Ureter (tissue), 1 donor: ENCODE measurements around the gene RSBN1L. TPM values are rescaled to one million over a fixed set of nuclear protein-coding genes. Genes with fewer than 3 reads are reported as not detected.

Experiments used
- DNase-seq: peaks from one replicate; pipeline ENCODE4 v3.0.0-alpha.2; 2020; ENCODE audit warnings: low spot score
- total RNA-seq: library from RNA; stranded (reverse); gene quantifications from one replicate; pipeline ENCODE4 v1.2.4, GENCODE V29; 2023
- donor health status: DM: yes; HTN: yes; CAD: no.

The RSBN1L gene
- total RNA-seq, 1 donor from 2014 or later = 27.7 TPM

GRCh38 chr7:77802557-77803405 is 106.5 kb downstream of the RSBN1L start:
- no peak for DNase-seq

- no peak for DNase-seq
Measured at GRCh38 chr7:77806425-77806824, 110.2 kb downstream of the RSBN1L start.

GRCh38 chr7:77808517-77808916 is 112.3 kb downstream of the RSBN1L start:
- DNase-seq = no peak

GRCh38 chr7:77811516-77812289 is 115.4 kb downstream of the RSBN1L start:
- no peak for DNase-seq

GRCh38 chr7:77812290-77812685 is 116.0 kb downstream of the RSBN1L start:
- no peak for DNase-seq

- DNase-seq = no peak
Measured at GRCh38 chr7:77813180-77813579, 116.9 kb downstream of the RSBN1L start.

GRCh38 chr7:77819021-77819420 is 122.8 kb downstream of the RSBN1L start:
- no peak for DNase-seq

GRCh38 chr7:77820967-77821366 is 124.7 kb downstream of the RSBN1L start:
- no peak for DNase-seq

GRCh38 chr7:77822269-77822668 is 126.0 kb downstream of the RSBN1L start:
- DNase-seq = no peak

GRCh38 chr7:77823787-77824186 is 127.5 kb downstream of the RSBN1L start:
- DNase-seq = no peak

- no peak for DNase-seq
Measured at GRCh38 chr7:77824636-77825035, 128.4 kb downstream of the RSBN1L start.

GRCh38 chr7:77825131-77825530 is 128.9 kb downstream of the RSBN1L start:
- DNase-seq = no peak

GRCh38 chr7:77826300-77826699 is 130.0 kb downstream of the RSBN1L start:
- DNase-seq = no peak

GRCh38 chr7:77827999-77828398 is 131.7 kb downstream of the RSBN1L start:
- DNase-seq = no peak

- DNase-seq = no peak
Measured at GRCh38 chr7:77830649-77831355, 134.5 kb downstream of the RSBN1L start.

GRCh38 chr7:77831481-77831880 is 135.2 kb downstream of the RSBN1L start:
- DNase-seq = no peak

- no peak for DNase-seq
Measured at GRCh38 chr7:77831953-77832352, 135.7 kb downstream of the RSBN1L start.

Other genes starting within 250 kb of the RSBN1L start
- 72.9 TPM for gene PTPN12, start 159.2 kb upstream of the RSBN1L start, total RNA-seq
- gene TMEM60, start 102.0 kb downstream of the RSBN1L start, total RNA-seq = 10.6 TPM
- 22.0 TPM for gene PHTF2, start 102.3 kb downstream of the RSBN1L start, total RNA-seq